NB4 (cell line): ENCODE data around the gene STPG4.

Source experiments
- MYC ChIP-seq: IDR thresholded peaks from 2 replicates; pipeline ENCODE4 v1.6.1; 2011; ENCODE audit warnings: low read depth, low read length
- POLR2A ChIP-seq: IDR thresholded peaks from 2 replicates; pipeline ENCODE4 v1.6.1; 2011; ENCODE audit warnings: mild to moderate bottlenecking; ENCODE audit not compliant: insufficient read length; ENCODE audit errors: extremely low read depth
- TF ChIP-seq, protein P1 (sequence below): IDR thresholded peaks from one replicate; pipeline ENCODE4 v1.5.1; 2012; ENCODE audit warnings: low read depth, low read length

GRCh38 chr2:47057687-47058002, 97.5 kb downstream of the STPG4 start:
- TF ChIP-seq, protein P1, sequence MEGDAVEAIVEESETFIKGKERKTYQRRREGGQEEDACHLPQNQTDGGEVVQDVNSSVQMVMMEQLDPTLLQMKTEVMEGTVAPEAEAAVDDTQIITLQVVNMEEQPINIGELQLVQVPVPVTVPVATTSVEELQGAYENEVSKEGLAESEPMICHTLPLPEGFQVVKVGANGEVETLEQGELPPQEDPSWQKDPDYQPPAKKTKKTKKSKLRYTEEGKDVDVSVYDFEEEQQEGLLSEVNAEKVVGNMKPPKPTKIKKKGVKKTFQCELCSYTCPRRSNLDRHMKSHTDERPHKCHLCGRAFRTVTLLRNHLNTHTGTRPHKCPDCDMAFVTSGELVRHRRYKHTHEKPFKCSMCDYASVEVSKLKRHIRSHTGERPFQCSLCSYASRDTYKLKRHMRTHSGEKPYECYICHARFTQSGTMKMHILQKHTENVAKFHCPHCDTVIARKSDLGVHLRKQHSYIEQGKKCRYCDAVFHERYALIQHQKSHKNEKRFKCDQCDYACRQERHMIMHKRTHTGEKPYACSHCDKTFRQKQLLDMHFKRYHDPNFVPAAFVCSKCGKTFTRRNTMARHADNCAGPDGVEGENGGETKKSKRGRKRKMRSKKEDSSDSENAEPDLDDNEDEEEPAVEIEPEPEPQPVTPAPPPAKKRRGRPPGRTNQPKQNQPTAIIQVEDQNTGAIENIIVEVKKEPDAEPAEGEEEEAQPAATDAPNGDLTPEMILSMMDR, result no peak
- no peak for TF ChIP-seq MYC
- TF ChIP-seq POLR2A, result no peak
